ENCODE measurements around the gene DNASE1L1. TPM values are rescaled to one million over a fixed set of nuclear protein-coding genes. Genes with fewer than 3 reads are reported as not detected.
"Not testable (repeated sequence)": the region's sequence is repeated elsewhere in the genome, so short reads cannot be mapped to it uniquely, and the experiment has no call there.

DNASE1L1 gene
- total RNA-seq, 2 donors from 2014 or later = 23.4 to 26.8 TPM

GRCh38 chrX:154396363-154396762 lies 12.7 kb downstream of the DNASE1L1 start:
- ATAC-seq; intact Hi-C loops (cut with DNase I, micrococcal nuclease): not testable (repeated sequence)

GRCh38 chrX:154389812-154390747 lies 19.0 kb downstream of the DNASE1L1 start:
- peak in 1 of 2 donors; percentile 12 for DNase-seq

More at GRCh38 chrX:154396363-154396762, 12.7 kb downstream of the DNASE1L1 start:
- not testable (repeated sequence) for DNase-seq

GRCh38 chrX:154388649-154389048 lies 20.4 kb downstream of the DNASE1L1 start:
- peak; percentile 0 for ATAC-seq
- intact Hi-C loops (cut with DNase I, micrococcal nuclease); DNase-seq: not testable (repeated sequence)

More at GRCh38 chrX:154389812-154390747, 19.0 kb downstream of the DNASE1L1 start:
- intact Hi-C loops (cut with DNase I, micrococcal nuclease) = not testable (repeated sequence)
- peak; percentile 83 for ATAC-seq

GRCh38 chrX:154388094-154388493 lies 21.0 kb downstream of the DNASE1L1 start:
- DNase-seq; intact Hi-C loops (cut with DNase I, micrococcal nuclease): not testable (repeated sequence)
- ATAC-seq = peak; percentile 59

- intact Hi-C loops (cut with DNase I, micrococcal nuclease) = no loop called here
- ATAC-seq (no peak), DNase-seq (peak in 1 of 2 donors; percentile 16)
Measured at GRCh38 chrX:154384284-154384892, 24.7 kb downstream of the DNASE1L1 start.

- intact Hi-C loops (cut with DNase I, micrococcal nuclease) = no loop called here
- no peak for ATAC-seq
Measured at GRCh38 chrX:154383359-154384283, 25.4 kb downstream of the DNASE1L1 start.

GRCh38 chrX:154382483-154383069 lies 26.5 kb downstream of the DNASE1L1 start:
- ATAC-seq (no peak), DNase-seq (no peak)
- intact Hi-C loops (cut with DNase I, micrococcal nuclease) = no loop called here

More at GRCh38 chrX:154383359-154384283, 25.4 kb downstream of the DNASE1L1 start:
- DNase-seq = no peak

GRCh38 chrX:154381271-154381670 lies 27.8 kb downstream of the DNASE1L1 start:
- no peak for ATAC-seq
- DNase-seq = no peak
- intact Hi-C loops (cut with DNase I, micrococcal nuclease) = no loop called here

- intact Hi-C loops (cut with DNase I, micrococcal nuclease) = no loop called here
- DNase-seq = no peak
- no peak for ATAC-seq
Measured at GRCh38 chrX:154380787-154381186, 28.3 kb downstream of the DNASE1L1 start.

- intact Hi-C loops (cut with DNase I, micrococcal nuclease) = no loop called here
- ATAC-seq (no peak), DNase-seq (no peak)
Measured at GRCh38 chrX:154380153-154380552, 28.9 kb downstream of the DNASE1L1 start.

GRCh38 chrX:154379569-154379951 lies 29.5 kb downstream of the DNASE1L1 start:
- intact Hi-C loops (cut with DNase I, micrococcal nuclease) = no loop called here
- DNase-seq (no peak), ATAC-seq (no peak)

- intact Hi-C loops (cut with DNase I, micrococcal nuclease) = no loop called here
- ATAC-seq (peak; percentile 82), DNase-seq (peak; percentile 95 to 98)
Measured at GRCh38 chrX:154378799-154379568, 30.1 kb downstream of the DNASE1L1 start, which contains the start of gene EMD. Gene EMD, plus strand, starts transcription at chrX:154379295. Its CDS starts 190 bp downstream, at chrX:154379485.

- intact Hi-C loops (cut with DNase I, micrococcal nuclease) = no loop called here
- ATAC-seq = peak; percentile 10
- peak; percentile 65 to 71 for DNase-seq
Measured at GRCh38 chrX:154378059-154378798, 30.8 kb downstream of the DNASE1L1 start.

- no peak for ATAC-seq
- peak in 1 of 2 donors; percentile 65 for DNase-seq
- intact Hi-C loops (cut with DNase I, micrococcal nuclease) = no loop called here
Measured at GRCh38 chrX:154376774-154377173, 32.3 kb downstream of the DNASE1L1 start.

GRCh38 chrX:154375156-154375504 lies 33.9 kb downstream of the DNASE1L1 start:
- ATAC-seq (no peak), DNase-seq (no peak)
- intact Hi-C loops (cut with DNase I, micrococcal nuclease) = no loop called here

- intact Hi-C loops (cut with DNase I, micrococcal nuclease) = no loop called here
- peak in 1 of 2 donors; percentile 64 for DNase-seq
- ATAC-seq = no peak
Measured at GRCh38 chrX:154374313-154375155, 34.5 kb downstream of the DNASE1L1 start, which contains the start of gene FLNA. Gene FLNA, minus strand, starts transcription at chrX:154374634. Its CDS starts 3,389 bp downstream, at chrX:154371245.

Measured in left colon (tissue), 2 donors.